ENCODE data around the gene MFRP. TPM values are rescaled to one million over a fixed set of nuclear protein-coding genes. Genes with fewer than 3 reads are reported as not detected.

Gene MFRP
- total and polyA plus RNA-seq, 9 of the 15 experiments (the other 6 are each of a cell fraction or from before 2014, with no cell fraction given), result not detected

DNA sequence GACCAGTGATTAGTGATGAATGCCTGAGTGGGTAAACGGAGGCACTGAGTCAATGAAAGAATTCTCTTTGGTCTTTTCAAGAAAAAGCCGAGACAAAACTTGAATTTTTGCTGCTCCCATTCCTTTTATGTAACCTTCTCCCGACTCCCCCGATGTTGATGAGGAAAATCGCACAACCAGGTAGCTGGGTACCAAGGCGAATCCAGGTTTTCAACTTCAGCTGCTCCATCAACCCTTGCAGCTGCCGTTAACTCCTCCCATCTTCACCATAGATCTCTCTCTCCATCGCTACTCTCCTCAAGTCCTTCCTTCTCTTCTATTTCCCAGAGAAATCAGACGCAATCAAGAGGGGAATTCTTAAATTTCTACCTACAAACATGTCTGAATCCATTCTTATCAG is 35.6 kb upstream of the MFRP start (continued):
- TF ChIP-seq, protein P1, sequence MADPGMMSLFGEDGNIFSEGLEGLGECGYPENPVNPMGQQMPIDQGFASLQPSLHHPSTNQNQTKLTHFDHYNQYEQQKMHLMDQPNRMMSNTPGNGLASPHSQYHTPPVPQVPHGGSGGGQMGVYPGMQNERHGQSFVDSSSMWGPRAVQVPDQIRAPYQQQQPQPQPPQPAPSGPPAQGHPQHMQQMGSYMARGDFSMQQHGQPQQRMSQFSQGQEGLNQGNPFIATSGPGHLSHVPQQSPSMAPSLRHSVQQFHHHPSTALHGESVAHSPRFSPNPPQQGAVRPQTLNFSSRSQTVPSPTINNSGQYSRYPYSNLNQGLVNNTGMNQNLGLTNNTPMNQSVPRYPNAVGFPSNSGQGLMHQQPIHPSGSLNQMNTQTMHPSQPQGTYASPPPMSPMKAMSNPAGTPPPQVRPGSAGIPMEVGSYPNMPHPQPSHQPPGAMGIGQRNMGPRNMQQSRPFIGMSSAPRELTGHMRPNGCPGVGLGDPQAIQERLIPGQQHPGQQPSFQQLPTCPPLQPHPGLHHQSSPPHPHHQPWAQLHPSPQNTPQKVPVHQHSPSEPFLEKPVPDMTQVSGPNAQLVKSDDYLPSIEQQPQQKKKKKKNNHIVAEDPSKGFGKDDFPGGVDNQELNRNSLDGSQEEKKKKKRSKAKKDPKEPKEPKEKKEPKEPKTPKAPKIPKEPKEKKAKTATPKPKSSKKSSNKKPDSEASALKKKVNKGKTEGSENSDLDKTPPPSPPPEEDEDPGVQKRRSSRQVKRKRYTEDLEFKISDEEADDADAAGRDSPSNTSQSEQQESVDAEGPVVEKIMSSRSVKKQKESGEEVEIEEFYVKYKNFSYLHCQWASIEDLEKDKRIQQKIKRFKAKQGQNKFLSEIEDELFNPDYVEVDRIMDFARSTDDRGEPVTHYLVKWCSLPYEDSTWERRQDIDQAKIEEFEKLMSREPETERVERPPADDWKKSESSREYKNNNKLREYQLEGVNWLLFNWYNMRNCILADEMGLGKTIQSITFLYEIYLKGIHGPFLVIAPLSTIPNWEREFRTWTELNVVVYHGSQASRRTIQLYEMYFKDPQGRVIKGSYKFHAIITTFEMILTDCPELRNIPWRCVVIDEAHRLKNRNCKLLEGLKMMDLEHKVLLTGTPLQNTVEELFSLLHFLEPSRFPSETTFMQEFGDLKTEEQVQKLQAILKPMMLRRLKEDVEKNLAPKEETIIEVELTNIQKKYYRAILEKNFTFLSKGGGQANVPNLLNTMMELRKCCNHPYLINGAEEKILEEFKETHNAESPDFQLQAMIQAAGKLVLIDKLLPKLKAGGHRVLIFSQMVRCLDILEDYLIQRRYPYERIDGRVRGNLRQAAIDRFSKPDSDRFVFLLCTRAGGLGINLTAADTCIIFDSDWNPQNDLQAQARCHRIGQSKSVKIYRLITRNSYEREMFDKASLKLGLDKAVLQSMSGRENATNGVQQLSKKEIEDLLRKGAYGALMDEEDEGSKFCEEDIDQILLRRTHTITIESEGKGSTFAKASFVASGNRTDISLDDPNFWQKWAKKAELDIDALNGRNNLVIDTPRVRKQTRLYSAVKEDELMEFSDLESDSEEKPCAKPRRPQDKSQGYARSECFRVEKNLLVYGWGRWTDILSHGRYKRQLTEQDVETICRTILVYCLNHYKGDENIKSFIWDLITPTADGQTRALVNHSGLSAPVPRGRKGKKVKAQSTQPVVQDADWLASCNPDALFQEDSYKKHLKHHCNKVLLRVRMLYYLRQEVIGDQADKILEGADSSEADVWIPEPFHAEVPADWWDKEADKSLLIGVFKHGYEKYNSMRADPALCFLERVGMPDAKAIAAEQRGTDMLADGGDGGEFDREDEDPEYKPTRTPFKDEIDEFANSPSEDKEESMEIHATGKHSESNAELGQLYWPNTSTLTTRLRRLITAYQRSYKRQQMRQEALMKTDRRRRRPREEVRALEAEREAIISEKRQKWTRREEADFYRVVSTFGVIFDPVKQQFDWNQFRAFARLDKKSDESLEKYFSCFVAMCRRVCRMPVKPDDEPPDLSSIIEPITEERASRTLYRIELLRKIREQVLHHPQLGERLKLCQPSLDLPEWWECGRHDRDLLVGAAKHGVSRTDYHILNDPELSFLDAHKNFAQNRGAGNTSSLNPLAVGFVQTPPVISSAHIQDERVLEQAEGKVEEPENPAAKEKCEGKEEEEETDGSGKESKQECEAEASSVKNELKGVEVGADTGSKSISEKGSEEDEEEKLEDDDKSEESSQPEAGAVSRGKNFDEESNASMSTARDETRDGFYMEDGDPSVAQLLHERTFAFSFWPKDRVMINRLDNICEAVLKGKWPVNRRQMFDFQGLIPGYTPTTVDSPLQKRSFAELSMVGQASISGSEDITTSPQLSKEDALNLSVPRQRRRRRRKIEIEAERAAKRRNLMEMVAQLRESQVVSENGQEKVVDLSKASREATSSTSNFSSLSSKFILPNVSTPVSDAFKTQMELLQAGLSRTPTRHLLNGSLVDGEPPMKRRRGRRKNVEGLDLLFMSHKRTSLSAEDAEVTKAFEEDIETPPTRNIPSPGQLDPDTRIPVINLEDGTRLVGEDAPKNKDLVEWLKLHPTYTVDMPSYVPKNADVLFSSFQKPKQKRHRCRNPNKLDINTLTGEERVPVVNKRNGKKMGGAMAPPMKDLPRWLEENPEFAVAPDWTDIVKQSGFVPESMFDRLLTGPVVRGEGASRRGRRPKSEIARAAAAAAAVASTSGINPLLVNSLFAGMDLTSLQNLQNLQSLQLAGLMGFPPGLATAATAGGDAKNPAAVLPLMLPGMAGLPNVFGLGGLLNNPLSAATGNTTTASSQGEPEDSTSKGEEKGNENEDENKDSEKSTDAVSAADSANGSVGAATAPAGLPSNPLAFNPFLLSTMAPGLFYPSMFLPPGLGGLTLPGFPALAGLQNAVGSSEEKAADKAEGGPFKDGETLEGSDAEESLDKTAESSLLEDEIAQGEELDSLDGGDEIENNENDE (IDR thresholded peaks at IDR 0.05; ENCODE audit: low read depth, low read length), result no peak
- TF ChIP-seq, protein P2, sequence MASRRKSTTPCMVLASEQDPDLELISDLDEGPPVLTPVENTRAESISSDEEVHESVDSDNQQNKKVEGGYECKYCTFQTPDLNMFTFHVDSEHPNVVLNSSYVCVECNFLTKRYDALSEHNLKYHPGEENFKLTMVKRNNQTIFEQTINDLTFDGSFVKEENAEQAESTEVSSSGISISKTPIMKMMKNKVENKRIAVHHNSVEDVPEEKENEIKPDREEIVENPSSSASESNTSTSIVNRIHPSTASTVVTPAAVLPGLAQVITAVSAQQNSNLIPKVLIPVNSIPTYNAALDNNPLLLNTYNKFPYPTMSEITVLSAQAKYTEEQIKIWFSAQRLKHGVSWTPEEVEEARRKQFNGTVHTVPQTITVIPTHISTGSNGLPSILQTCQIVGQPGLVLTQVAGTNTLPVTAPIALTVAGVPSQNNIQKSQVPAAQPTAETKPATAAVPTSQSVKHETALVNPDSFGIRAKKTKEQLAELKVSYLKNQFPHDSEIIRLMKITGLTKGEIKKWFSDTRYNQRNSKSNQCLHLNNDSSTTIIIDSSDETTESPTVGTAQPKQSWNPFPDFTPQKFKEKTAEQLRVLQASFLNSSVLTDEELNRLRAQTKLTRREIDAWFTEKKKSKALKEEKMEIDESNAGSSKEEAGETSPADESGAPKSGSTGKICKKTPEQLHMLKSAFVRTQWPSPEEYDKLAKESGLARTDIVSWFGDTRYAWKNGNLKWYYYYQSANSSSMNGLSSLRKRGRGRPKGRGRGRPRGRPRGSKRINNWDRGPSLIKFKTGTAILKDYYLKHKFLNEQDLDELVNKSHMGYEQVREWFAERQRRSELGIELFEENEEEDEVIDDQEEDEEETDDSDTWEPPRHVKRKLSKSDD (conservative IDR thresholded peaks at IDR 0.05; ENCODE audit: low read length), result no peak
- TF ChIP-seq ZNF583 (CRISPR knock-in tag; IDR thresholded peaks at IDR 0.05) (no peak), MAFK (IDR thresholded peaks at IDR 0.05; ENCODE audit: low read length) (no peak), RBM14 (IDR thresholded peaks at IDR 0.05; ENCODE audit: borderline replicate concordance, insufficient read depth, low read depth, low read length) (no peak), C11orf30 (IDR thresholded peaks at IDR 0.05; ENCODE audit: low read depth) (no peak), ARID2 (IDR thresholded peaks at IDR 0.05) (no peak), CBX8 (IDR thresholded peaks at IDR 0.05; ENCODE audit: borderline replicate concordance, extremely low read depth, low read depth, low read length, poor library complexity, severe bottlenecking) (no peak), ZNF174 (CRISPR knock-in tag; IDR thresholded peaks at IDR 0.05) (no peak), CC2D1A (IDR thresholded peaks at IDR 0.05) (no peak)

All from K562 (cell line).